ENCODE measurements around the gene ASXL2. TPM values are rescaled to one million over a fixed set of nuclear protein-coding genes. Genes with fewer than 3 reads are reported as not detected.

Gene ASXL2
- total RNA-seq, 4 donors from 2014 or later: 4.6 to 29.7 (median 10.6) TPM

DNA sequence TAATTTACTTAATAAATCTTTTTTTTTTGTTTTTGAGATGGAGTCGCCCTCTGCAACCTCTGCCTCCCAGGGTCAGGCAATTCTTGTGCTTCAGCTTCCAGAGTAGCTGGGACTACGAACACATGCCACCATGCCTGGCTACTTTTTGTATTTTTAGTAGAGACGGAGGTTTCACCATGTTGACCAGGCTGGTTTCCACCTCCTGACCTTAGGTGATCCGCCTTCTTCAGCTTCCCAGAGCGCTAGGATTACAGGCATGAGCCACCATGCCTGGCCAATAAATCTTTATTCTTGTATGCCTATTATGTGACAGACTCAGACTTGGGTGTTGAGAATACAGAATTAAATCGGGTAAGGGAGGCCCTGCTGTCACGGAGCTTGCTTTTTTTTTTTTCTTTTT is 16.7 kb upstream of the ASXL2 start:
- intact Hi-C loops (cut with DNase I; ENCODE audit: low total_unique reads): no loop called here
- Histone ChIP-seq H3K4me1 (no peaks in the 10 kb centered on the region), H3K36me3 (no peaks in the 10 kb centered on the region), H3K27ac (no peak overlapping the region), H3K9me3 (no peaks in the 10 kb centered on the region), H3K27me3 (no peaks in the 10 kb centered on the region), H3K4me3 (no peak overlapping the region)
- TF ChIP-seq, protein P1, sequence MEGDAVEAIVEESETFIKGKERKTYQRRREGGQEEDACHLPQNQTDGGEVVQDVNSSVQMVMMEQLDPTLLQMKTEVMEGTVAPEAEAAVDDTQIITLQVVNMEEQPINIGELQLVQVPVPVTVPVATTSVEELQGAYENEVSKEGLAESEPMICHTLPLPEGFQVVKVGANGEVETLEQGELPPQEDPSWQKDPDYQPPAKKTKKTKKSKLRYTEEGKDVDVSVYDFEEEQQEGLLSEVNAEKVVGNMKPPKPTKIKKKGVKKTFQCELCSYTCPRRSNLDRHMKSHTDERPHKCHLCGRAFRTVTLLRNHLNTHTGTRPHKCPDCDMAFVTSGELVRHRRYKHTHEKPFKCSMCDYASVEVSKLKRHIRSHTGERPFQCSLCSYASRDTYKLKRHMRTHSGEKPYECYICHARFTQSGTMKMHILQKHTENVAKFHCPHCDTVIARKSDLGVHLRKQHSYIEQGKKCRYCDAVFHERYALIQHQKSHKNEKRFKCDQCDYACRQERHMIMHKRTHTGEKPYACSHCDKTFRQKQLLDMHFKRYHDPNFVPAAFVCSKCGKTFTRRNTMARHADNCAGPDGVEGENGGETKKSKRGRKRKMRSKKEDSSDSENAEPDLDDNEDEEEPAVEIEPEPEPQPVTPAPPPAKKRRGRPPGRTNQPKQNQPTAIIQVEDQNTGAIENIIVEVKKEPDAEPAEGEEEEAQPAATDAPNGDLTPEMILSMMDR (IDR thresholded peaks at IDR 0.05): no peak
- TF ChIP-seq POLR2A (IDR thresholded peaks at IDR 0.05): no peak
- no peak for DNase-seq

DNA sequence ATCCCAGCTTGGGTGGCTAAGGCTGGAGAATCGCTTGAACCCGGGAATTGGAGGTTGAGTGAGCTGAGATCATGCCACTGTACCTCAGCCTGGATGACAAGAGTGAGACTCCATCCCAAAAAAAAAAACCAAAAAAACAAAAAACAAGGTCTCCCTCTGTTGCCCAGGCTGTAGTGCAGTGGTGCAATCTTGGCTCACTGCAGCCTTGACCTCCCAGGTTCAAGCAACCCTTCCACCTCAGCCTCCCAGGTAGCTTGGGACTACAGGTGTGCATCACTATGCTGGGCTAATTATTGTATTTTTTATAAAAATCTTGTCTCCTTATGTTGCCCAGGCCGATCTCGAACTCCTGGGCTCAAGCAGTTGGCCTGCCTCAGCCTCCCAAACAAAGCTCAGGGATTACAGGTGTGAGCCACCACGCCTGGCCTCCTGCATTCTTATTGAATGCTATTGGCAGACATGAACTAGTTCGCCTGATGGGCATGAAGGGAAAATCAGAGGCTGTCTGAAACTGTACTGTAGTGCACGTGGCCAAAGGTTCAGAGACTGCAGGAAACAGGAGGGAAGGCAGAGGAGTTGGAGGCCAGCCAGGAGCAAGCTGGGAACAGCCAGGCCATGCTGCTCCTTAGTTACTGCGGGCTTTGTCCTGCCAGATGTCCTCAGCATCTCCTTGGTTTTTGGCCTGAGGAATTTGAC is 16.0 kb upstream of the ASXL2 start:
- intact Hi-C loops (cut with DNase I; ENCODE audit: low total_unique reads): no loop called here

DNA sequence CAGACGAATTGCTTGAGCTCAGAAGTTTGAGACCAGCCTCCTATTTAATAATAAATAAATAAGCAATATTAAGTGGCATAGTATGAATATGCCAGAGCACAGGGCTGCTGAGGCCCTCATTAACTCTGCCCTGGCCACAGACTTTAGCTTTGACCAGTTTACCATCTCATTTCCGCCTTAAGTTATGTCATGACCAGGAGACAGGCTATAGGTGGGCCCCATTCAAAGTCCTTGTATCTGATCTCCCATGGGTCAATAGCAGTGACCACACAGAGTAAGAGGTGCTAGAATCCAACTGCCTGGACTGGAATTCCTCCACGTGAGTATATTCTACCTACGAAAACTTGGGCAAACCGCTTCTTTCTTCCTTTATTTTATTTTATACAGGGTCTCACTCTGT is 13.4 kb upstream of the ASXL2 start:
- Histone ChIP-seq H3K27me3 (no peaks in the 10 kb centered on the region), H3K9me3 (no peaks in the 10 kb centered on the region), H3K4me3 (no peak overlapping the region), H3K36me3 (no peaks in the 10 kb centered on the region), H3K4me1 (no peaks in the 10 kb centered on the region), H3K27ac (no peak overlapping the region)
- intact Hi-C loops (cut with DNase I; ENCODE audit: low total_unique reads): no loop called here
- TF ChIP-seq, protein P1 (IDR thresholded peaks at IDR 0.05): no peak
- no peak for TF ChIP-seq POLR2A (IDR thresholded peaks at IDR 0.05)
- no peak for DNase-seq

More for the DNA sequence above, 16.0 kb upstream of the ASXL2 start:
- Histone ChIP-seq H3K4me3 (no peak overlapping the region), H3K27ac (no peak overlapping the region), H3K9me3 (no peaks in the 10 kb centered on the region), H3K4me1 (no peaks in the 10 kb centered on the region), H3K36me3 (no peaks in the 10 kb centered on the region), H3K27me3 (no peaks in the 10 kb centered on the region)
- no peak for TF ChIP-seq POLR2A (IDR thresholded peaks at IDR 0.05)
- TF ChIP-seq, protein P1 (IDR thresholded peaks at IDR 0.05): no peak
- no peak for DNase-seq

DNA sequence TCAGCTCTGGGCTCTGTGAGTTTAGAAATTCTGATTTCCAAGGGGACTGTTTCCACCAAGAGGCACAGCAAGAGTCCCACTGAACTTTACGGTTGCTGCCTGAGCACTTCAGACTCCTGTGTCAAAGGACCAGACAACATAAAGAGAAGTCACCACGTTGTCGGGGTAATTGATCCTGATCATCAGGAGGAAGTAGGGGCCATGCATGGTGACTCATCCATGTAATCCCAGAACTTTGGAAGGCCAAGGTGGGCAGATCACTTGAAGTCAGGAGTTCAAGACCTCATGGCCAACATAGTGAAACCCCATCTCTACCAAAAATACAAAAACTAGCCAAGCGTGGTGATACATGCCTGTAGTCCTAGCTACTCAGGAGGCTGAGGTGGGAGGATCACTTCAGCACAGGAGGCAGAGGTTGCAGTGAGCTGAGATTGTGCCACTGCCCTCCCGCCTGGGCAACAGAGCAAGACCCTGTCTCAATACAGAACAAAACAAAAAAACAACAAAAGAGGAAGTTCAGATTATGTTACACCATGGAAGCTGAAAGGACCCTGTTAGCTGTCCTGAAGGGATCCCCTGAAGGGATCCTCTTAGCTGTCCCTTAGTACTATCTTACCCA is 9.4 kb upstream of the ASXL2 start:
- TF ChIP-seq POLR2A (IDR thresholded peaks at IDR 0.05): no peak
- TF ChIP-seq, protein P1 (IDR thresholded peaks at IDR 0.05): no peak
- intact Hi-C loops (cut with DNase I; ENCODE audit: low total_unique reads): no loop called here
- no peaks in the 10 kb centered on the region for H3K4me1 ChIP-seq
- H3K36me3 ChIP-seq: no peaks in the 10 kb centered on the region
- H3K27me3 ChIP-seq: no peaks in the 10 kb centered on the region
- no peak overlapping the region for H3K27ac ChIP-seq
- no peaks in the 10 kb centered on the region for H3K9me3 ChIP-seq
- no peak for DNase-seq
- H3K4me3 ChIP-seq: no peak overlapping the region

DNA sequence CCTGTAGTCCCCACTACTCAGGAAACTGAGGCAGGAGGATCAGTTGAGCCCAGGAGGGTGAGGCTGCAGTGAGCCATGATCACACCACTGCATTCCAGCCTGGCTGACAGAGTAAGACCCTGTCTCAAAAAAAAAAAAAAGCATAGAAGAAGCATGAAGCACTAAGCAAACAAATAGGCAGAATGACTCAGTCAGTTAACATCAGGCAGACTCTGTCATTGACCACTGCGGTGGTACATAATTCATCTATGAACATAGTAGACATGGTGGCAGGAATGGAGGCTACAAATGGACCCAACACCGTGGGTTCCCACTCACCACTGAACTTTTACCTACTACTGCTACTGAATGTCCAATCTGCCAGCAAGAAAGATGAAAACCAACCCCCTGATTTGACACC is 7.6 kb upstream of the ASXL2 start:
- intact Hi-C loops (cut with DNase I; ENCODE audit: low total_unique reads): no loop called here
- no peaks in the 10 kb centered on the region for H3K9me3 ChIP-seq

More for the DNA sequence above, 7.6 kb upstream of the ASXL2 start:
- Histone ChIP-seq H3K4me3 (no peak overlapping the region), H3K36me3 (no peaks in the 10 kb centered on the region), H3K27me3 (no peaks in the 10 kb centered on the region), H3K4me1 (no peaks in the 10 kb centered on the region), H3K27ac (no peak overlapping the region)
- TF ChIP-seq POLR2A (IDR thresholded peaks at IDR 0.05): no peak
- TF ChIP-seq, protein P1 (IDR thresholded peaks at IDR 0.05): no peak
- no peak for DNase-seq
